Hepatocyte (in vitro differentiated cells): ENCODE results near the gene ARHGEF26. TPM values are rescaled to one million over a fixed set of nuclear protein-coding genes. Genes with fewer than 3 reads are reported as not detected.
A peak's percentile ranks its signal among the peaks of the same experiment; 100 is the strongest.

ENCODE experiments used
- DNase-seq: peaks from one replicate; pipeline ENCODE4 v3.0.0-alpha.2; 2016; ENCODE audit warnings: low spot score
- H2AFZ ChIP-seq: fragments of 200-600 bp; sonication (generic); 2 replicates; pipeline ENCODE4 v1.6.0; 2016; ENCODE audit warnings: antibody characterized with exemption, mild to moderate bottlenecking
- H3K27ac ChIP-seq: fragments of 200-600 bp; sonication (generic); 2 replicates; pipeline ENCODE4 v1.5.1; 2016; ENCODE audit warnings: mild to moderate bottlenecking
- H3K27me3 ChIP-seq: fragments of 200-600 bp; sonication (generic); 2 replicates; pipeline ENCODE4 v1.6.1; 2016
- H3K36me3 ChIP-seq: fragments of 200-600 bp; sonication (generic); replicated peaks from 2 replicates; pipeline ENCODE4 v1.5.1; 2016; ENCODE audit warnings: low read depth; ENCODE audit not compliant: insufficient read depth
- H3K4me1 ChIP-seq: fragments of 200-600 bp; sonication (generic); 2 replicates; pipeline ENCODE4 v1.5.1; 2016; ENCODE audit warnings: mild to moderate bottlenecking, moderate library complexity; ENCODE audit not compliant: insufficient read depth
- H3K4me2 ChIP-seq: fragments of 200-600 bp; sonication (generic); 2 replicates; pipeline ENCODE4 v1.6.0; 2016
- H3K4me3 ChIP-seq: fragments of 200-600 bp; sonication (generic); 2 replicates; pipeline ENCODE4 v1.5.1; 2016; ENCODE audit warnings: mild to moderate bottlenecking
- H3K79me2 ChIP-seq: fragments of 200-600 bp; sonication (generic); 2 replicates; pipeline ENCODE4 v1.6.0; 2017; ENCODE audit warnings: mild to moderate bottlenecking
- H3K9me2 ChIP-seq: fragments of 200-600 bp; sonication (generic); replicated peaks from 2 replicates; pipeline ENCODE4 v1.6.0; 2017; ENCODE audit warnings: mild to moderate bottlenecking; ENCODE audit not compliant: insufficient read depth
- H3K9me3 ChIP-seq: fragments of 200-600 bp; sonication (generic); 2 replicates; pipeline ENCODE4 v1.5.1; 2016; ENCODE audit warnings: low read depth, mild to moderate bottlenecking
- H4K20me1 ChIP-seq: fragments of 200-600 bp; sonication (generic); 2 replicates; pipeline ENCODE4 v1.6.0; 2016; ENCODE audit warnings: mild to moderate bottlenecking; ENCODE audit not compliant: insufficient read depth, poor library complexity, severe bottlenecking
- EZH2 ChIP-seq: fragments of 200-600 bp; sonication (generic); IDR thresholded peaks from 2 replicates; pipeline ENCODE4 v1.6.1; 2016; ENCODE audit warnings: antibody characterized with exemption, mild to moderate bottlenecking, borderline replicate concordance
- EZH2phosphoT487 ChIP-seq: fragments of 200-600 bp; sonication (generic); IDR thresholded peaks from one replicate; pipeline ENCODE4 v1.6.1; 2018; ENCODE audit warnings: antibody characterized with exemption, mild to moderate bottlenecking, low read depth, moderate library complexity; ENCODE audit not compliant: unreplicated experiment, severe bottlenecking
- WGBS: methylation state at CpG from one replicate; pipeline ENCODE4 v1.1.6; 2016; ENCODE audit warnings: low lambda C conversion rate; ENCODE audit errors: missing lambda C conversion rate; 5-methylcytosine and 5-hydroxymethylcytosine counted together
- polyA plus RNA-seq: library from polyadenylated mRNA; unstranded; fragments of >200 nt; fragmentation: Nextera tagmentation; extraction: Ambion mirVana; gene quantifications from 2 replicates; pipeline ENCODE4 v1.2.1, GENCODE V29; 2016
- total RNA-seq: library from RNA; depleted of rRNA; stranded (reverse); fragments of >200 nt; gene quantifications from 2 replicates; pipeline ENCODE4 v1.2.3, GENCODE V29; 2014
- TF ChIP-seq, protein P1 (sequence below): fragments of 200-600 bp; sonication (generic); IDR thresholded peaks from 2 replicates; pipeline ENCODE4 v1.5.1; 2016; ENCODE audit warnings: antibody characterized with exemption, mild to moderate bottlenecking; ENCODE audit not compliant: poor library complexity

Gene ARHGEF26
- total and polyA plus RNA-seq, 2 experiments from 2014 or later, result 13.6 to 20.9 TPM

DNA sequence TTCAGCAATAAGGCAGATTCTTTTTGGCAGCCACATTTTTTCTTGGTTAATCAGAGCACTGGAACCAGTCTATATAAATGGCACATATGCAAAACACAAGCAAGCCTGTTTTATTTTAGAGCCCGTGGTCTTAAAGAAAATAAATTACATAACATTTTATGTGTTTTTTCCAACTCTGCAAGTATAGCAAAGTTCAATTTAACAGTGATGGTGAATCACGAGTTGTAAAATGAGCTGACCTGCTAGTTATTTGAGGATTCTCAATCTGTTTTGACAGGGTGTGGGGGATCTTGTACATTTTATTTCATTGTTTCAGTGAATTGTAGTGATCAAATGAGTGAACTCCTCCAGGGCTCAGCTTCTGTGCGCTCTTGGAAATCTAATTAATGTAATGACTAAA is 2.7 kb downstream of the ARHGEF26 start:
- Histone ChIP-seq H3K9me3 (no peaks in the 10 kb centered on the region), H3K9me2 (no peaks in the 10 kb centered on the region), H3K79me2 (peaks cover 61% of the 10 kb centered on the region), H3K27me3 (no peaks in the 10 kb centered on the region), H3K27ac (peak overlapping the region; percentile 74), H4K20me1 (no peaks in the 10 kb centered on the region), H2AFZ (no peak overlapping the region), H3K36me3 (no peaks in the 10 kb centered on the region), H3K4me2 (peak overlapping the region; percentile 90), H3K4me3 (peak overlapping the region; percentile 96), H3K4me1 (peaks cover 22% of the 10 kb centered on the region)
- TF ChIP-seq EZH2 (no peak), EZH2phosphoT487 (no peak)
- TF ChIP-seq, protein P1, sequence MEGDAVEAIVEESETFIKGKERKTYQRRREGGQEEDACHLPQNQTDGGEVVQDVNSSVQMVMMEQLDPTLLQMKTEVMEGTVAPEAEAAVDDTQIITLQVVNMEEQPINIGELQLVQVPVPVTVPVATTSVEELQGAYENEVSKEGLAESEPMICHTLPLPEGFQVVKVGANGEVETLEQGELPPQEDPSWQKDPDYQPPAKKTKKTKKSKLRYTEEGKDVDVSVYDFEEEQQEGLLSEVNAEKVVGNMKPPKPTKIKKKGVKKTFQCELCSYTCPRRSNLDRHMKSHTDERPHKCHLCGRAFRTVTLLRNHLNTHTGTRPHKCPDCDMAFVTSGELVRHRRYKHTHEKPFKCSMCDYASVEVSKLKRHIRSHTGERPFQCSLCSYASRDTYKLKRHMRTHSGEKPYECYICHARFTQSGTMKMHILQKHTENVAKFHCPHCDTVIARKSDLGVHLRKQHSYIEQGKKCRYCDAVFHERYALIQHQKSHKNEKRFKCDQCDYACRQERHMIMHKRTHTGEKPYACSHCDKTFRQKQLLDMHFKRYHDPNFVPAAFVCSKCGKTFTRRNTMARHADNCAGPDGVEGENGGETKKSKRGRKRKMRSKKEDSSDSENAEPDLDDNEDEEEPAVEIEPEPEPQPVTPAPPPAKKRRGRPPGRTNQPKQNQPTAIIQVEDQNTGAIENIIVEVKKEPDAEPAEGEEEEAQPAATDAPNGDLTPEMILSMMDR, result no peak
- no peak for DNase-seq
- 46% methylated on average over 3 of the region's 3 CpGs for WGBS

DNA sequence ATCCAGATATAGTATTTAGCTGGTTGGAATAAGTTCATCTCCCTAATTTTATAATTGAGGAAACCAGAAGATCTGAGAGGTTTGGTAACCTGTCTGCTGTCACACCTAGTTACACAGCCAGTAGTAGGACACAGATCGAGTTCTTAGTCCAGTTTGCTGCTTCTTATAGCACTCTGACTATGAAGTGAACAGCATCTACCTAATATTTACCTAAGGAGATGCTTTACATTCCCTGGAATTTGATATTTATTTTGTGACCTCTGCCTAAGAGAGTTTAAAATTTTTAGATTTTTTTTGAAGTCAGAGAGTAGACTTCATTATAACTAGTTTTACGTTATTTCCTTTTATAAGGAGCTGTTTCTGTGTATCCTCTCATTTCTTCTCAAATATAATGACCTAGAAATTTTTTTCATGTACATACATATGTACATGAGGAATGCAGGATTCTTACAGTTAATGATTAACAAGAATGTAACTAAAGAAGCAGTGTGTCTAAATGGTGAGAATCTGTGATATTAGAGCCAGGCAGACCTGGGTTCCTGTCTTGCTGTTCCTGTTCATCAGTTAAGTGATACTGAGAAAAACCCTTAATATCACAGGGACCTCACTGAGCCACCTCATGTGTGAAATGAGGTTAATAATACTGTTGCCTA is 4.3 kb downstream of the ARHGEF26 start:
- Histone ChIP-seq H3K4me3 (no peak overlapping the region), H3K4me1 (peaks cover 22% of the 10 kb centered on the region), H3K27ac (peak overlapping the region; percentile 74), H3K79me2 (peaks cover 69% of the 10 kb centered on the region), H2AFZ (no peak overlapping the region), H3K27me3 (no peaks in the 10 kb centered on the region), H3K4me2 (peak overlapping the region; percentile 90), H3K9me3 (no peaks in the 10 kb centered on the region), H3K9me2 (no peaks in the 10 kb centered on the region), H3K36me3 (no peaks in the 10 kb centered on the region), H4K20me1 (no peaks in the 10 kb centered on the region)
- DNase-seq, result no peak
- TF ChIP-seq EZH2 (no peak), EZH2phosphoT487 (no peak)
- TF ChIP-seq, protein P1, result no peak
- WGBS, result 78% methylated on average over 2 of the region's 2 CpGs

DNA sequence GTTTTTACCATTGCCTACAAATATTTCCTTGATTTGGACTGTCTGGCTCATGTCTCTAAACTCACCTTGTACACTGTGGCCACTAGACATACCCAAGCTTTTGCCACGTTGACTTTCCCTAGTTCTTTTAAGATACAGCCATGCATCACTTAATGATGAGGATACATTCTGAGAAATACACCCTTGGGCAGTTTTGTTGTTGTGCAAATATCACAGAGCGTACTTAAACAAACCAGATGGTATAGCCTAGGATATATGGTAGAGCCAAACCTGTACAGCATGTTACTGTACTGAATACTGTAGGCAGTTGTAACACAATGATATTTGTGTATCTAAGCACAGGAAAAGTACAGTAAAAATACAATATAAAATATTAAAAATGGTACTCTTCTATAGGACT is 5.5 kb downstream of the ARHGEF26 start:
- Histone ChIP-seq H4K20me1 (no peaks in the 10 kb centered on the region), H2AFZ (no peak overlapping the region), H3K4me1 (peaks cover 22% of the 10 kb centered on the region), H3K27me3 (no peaks in the 10 kb centered on the region), H3K4me2 (peak overlapping the region; percentile 90), H3K79me2 (peaks cover 65% of the 10 kb centered on the region), H3K36me3 (no peaks in the 10 kb centered on the region), H3K9me3 (no peaks in the 10 kb centered on the region), H3K27ac (peak overlapping the region; percentile 28), H3K9me2 (no peaks in the 10 kb centered on the region), H3K4me3 (no peak overlapping the region)
- TF ChIP-seq EZH2phosphoT487, result no peak
- TF ChIP-seq, protein P1, result no peak
- no peak for TF ChIP-seq EZH2
- 96% methylated on average over 2 of the region's 2 CpGs for WGBS
- DNase-seq, result no peak
